ENCODE results near the gene HEMK1. TPM values are rescaled to one million over a fixed set of nuclear protein-coding genes. Genes with fewer than 3 reads are reported as not detected.

The HEMK1 gene
- total RNA-seq, 1 donor, result 8.7 TPM

DNA sequence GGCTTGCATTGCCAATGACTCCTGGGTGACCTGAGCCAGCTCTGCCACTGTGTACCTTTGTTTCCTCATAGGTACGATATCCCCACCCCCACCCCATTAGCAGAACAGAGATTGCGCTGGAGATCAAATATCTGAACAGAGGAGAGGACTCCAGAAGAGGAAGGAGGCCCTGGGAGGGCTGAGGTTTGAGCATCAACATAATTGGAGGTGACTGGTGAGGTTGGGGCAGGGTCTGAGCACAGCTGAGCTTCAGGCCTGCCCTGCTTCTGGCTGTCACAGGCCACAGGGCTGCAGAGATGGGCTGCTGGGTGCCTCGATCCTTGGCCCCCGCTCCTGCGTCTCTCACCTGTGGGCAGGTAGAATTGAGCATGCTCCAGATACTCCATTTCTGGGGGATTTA is 44.6 kb upstream of the HEMK1 start:
- Histone ChIP-seq H3K27ac (ENCODE audit: low read depth, low read length) (no peak overlapping the region), H3K4me2 (ENCODE audit: insufficient read depth, low read length) (no peak overlapping the region), H3K9me3 (ENCODE audit: low read depth, low read length) (no peaks in the 10 kb centered on the region), H3K4me3 (ENCODE audit: insufficient read depth, low read length) (no peak overlapping the region), H3K79me2 (ENCODE audit: insufficient read depth, low read length) (no peaks in the 10 kb centered on the region), H4K20me1 (ENCODE audit: insufficient read depth, low read length) (no peaks in the 10 kb centered on the region), H3K4me1 (ENCODE audit: insufficient read depth, low read length) (no peaks in the 10 kb centered on the region), H3K27me3 (ENCODE audit: insufficient read depth, low read length) (peaks cover 16% of the 10 kb centered on the region), H2AFZ (ENCODE audit: low read length) (no peak overlapping the region), H3K36me3 (ENCODE audit: insufficient read depth, low read length) (no peaks in the 10 kb centered on the region)
- TF ChIP-seq, protein P1, sequence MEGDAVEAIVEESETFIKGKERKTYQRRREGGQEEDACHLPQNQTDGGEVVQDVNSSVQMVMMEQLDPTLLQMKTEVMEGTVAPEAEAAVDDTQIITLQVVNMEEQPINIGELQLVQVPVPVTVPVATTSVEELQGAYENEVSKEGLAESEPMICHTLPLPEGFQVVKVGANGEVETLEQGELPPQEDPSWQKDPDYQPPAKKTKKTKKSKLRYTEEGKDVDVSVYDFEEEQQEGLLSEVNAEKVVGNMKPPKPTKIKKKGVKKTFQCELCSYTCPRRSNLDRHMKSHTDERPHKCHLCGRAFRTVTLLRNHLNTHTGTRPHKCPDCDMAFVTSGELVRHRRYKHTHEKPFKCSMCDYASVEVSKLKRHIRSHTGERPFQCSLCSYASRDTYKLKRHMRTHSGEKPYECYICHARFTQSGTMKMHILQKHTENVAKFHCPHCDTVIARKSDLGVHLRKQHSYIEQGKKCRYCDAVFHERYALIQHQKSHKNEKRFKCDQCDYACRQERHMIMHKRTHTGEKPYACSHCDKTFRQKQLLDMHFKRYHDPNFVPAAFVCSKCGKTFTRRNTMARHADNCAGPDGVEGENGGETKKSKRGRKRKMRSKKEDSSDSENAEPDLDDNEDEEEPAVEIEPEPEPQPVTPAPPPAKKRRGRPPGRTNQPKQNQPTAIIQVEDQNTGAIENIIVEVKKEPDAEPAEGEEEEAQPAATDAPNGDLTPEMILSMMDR (IDR thresholded peaks at IDR 0.05; ENCODE audit: extremely low read depth, low read depth, low read length), result no peak
- DNase-seq (ENCODE audit: insufficient read length, low spot score, missing footprints), result no peak

DNA sequence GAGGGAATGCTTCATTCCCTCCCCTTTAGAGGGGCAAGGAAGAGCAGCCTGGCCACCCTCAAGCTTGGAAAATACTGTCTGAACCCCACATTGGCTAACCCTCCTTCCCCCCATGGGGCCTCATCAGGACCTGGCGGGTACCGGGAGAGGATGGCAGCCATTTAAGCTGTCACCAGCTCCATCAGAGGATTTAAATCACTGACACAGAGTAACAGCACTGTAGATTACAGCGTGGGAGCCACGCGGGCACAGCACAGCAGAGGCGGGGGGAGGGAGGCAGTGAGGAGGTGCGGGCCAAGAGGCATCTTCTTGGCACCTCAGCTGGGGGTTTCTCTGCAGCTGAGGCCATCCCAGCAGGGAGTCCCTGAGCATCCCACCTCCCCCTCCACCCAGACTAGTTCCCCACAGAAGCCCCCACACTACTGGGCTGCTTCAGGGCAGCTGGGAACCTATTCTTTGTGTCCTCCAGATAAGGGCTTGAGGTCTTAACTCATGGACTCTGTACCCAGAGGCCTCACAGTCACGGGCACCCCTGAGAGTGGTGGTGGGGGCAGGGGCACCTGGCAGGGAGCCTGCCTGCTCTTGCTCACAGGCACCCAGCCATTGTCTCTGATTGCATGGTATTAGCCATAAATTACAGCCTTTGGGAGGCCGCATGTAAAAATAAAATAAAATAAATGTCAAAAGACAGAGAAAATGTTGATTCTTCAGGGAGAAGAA is 44.0 kb upstream of the HEMK1 start:
- no peak for DNase-seq (ENCODE audit: insufficient read length, low spot score, missing footprints)
- H2AFZ ChIP-seq (ENCODE audit: low read length), result no peak overlapping the region
- TF ChIP-seq, protein P1 (IDR thresholded peaks at IDR 0.05; ENCODE audit: extremely low read depth, low read depth, low read length), result no peak
- H4K20me1 ChIP-seq (ENCODE audit: insufficient read depth, low read length), result no peaks in the 10 kb centered on the region
- H3K4me3 ChIP-seq (ENCODE audit: insufficient read depth, low read length), result no peak overlapping the region
- no peak overlapping the region for H3K4me2 ChIP-seq (ENCODE audit: insufficient read depth, low read length)
- H3K79me2 ChIP-seq (ENCODE audit: insufficient read depth, low read length), result no peaks in the 10 kb centered on the region
- H3K4me1 ChIP-seq (ENCODE audit: insufficient read depth, low read length), result no peaks in the 10 kb centered on the region
- H3K27me3 ChIP-seq (ENCODE audit: insufficient read depth, low read length), result peaks cover 20% of the 10 kb centered on the region
- no peak overlapping the region for H3K27ac ChIP-seq (ENCODE audit: low read depth, low read length)
- H3K9me3 ChIP-seq (ENCODE audit: low read depth, low read length), result no peaks in the 10 kb centered on the region
- no peaks in the 10 kb centered on the region for H3K36me3 ChIP-seq (ENCODE audit: insufficient read depth, low read length)

DNA sequence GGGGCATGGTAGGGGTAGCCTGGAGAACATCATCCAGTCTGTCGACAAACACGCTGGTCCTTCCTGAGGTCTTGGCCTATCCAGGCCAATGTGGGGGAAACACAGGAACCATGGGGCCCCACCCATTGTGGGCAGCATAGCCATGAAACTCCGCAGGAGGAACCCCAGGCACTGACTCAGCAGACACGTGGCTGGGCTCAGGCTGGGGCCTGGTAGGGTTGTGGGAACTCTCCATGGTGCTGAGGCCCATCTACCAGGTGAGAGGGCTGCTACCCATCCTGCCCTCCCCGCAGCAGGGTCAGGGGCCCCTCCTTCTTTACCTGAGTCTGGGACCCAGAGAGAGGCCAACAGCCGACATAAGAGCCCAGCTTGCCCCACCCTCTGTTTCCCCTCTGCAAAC is 43.3 kb upstream of the HEMK1 start:
- no peak overlapping the region for H2AFZ ChIP-seq (ENCODE audit: low read length)
- no peak overlapping the region for H3K4me2 ChIP-seq (ENCODE audit: insufficient read depth, low read length)
- no peak overlapping the region for H3K27ac ChIP-seq (ENCODE audit: low read depth, low read length)

More for the DNA sequence above, 43.3 kb upstream of the HEMK1 start:
- TF ChIP-seq, protein P1 (IDR thresholded peaks at IDR 0.05; ENCODE audit: extremely low read depth, low read depth, low read length), result no peak
- no peaks in the 10 kb centered on the region for H4K20me1 ChIP-seq (ENCODE audit: insufficient read depth, low read length)
- no peaks in the 10 kb centered on the region for H3K4me1 ChIP-seq (ENCODE audit: insufficient read depth, low read length)
- no peaks in the 10 kb centered on the region for H3K9me3 ChIP-seq (ENCODE audit: low read depth, low read length)
- peaks cover 26% of the 10 kb centered on the region for H3K27me3 ChIP-seq (ENCODE audit: insufficient read depth, low read length)
- peak; percentile 98 for DNase-seq (ENCODE audit: insufficient read length, low spot score, missing footprints)
- no peaks in the 10 kb centered on the region for H3K36me3 ChIP-seq (ENCODE audit: insufficient read depth, low read length)
- H3K79me2 ChIP-seq (ENCODE audit: insufficient read depth, low read length), result no peaks in the 10 kb centered on the region
- no peak overlapping the region for H3K4me3 ChIP-seq (ENCODE audit: insufficient read depth, low read length)

Measured in osteoblast (primary cell).